B cell (primary cell): ENCODE results near the gene CTRL. TPM values are rescaled to one million over a fixed set of nuclear protein-coding genes. Genes with fewer than 3 reads are reported as not detected.

ENCODE experiments used
- ATAC-seq: fragments of 200-7000 bp; cut with Tn5 transposase; one replicate; pipeline ENCODE4 v1.10.0; 2021; ENCODE audit warnings: low read depth, mild to moderate bottlenecking, moderate number of reproducible peaks, moderate library complexity
- CTCF ChIA-PET: fragments of 350-600 bp; sonication (Branson Sonifier 250); formaldehyde crosslinking; loops from one replicate; lab custom pipeline; 2021; ENCODE audit warnings: antibody characterized with exemption, inconsistent platforms; lab: Charles Lee
- POLR2A ChIA-PET: fragments of 350-600 bp; sonication (Branson Sonifier 250); formaldehyde crosslinking; loops from one replicate; lab custom pipeline; 2021; ENCODE audit warnings: antibody characterized with exemption; lab: Charles Lee
- DNase-seq: peaks from one replicate; pipeline ENCODE4 v3.0.0; 2013
- H2AFZ ChIP-seq: 2 replicates; pipeline ENCODE4 v1.6.1; 2012; ENCODE audit warnings: mild to moderate bottlenecking, low read depth, low read length; ENCODE audit not compliant: insufficient read depth, poor library complexity, severe bottlenecking
- H3K27ac ChIP-seq, 2 donors: 1 replicate in 1 of 2; 2 replicates in 1 of 2; pipeline ENCODE4 v1.5.1; 2012 to 2013; ENCODE audit warnings: low read length in 2 of 2, mild to moderate bottlenecking in 2 of 2, moderate library complexity in 1 of 2
- H3K27me3 ChIP-seq, 4 experiments: fragments of 200-600 bp in 1 of 4; sonication (generic) in 1 of 4; replicated peaks in 1 of 4; 1 replicate in 2 of 4; 2 replicates in 2 of 4; pipeline versions ENCODE4 v1.6.1 to v1.7.0; 2013 to 2016; ENCODE audit warnings: low read length in 3 of 4, mild to moderate bottlenecking in 2 of 4, mixed read lengths in 1 of 4, moderate library complexity in 1 of 4; ENCODE audit not compliant: insufficient read depth in 4 of 4, control insufficient read depth in 3 of 4; ENCODE audit errors: control extremely low read depth in 1 of 4
- H3K36me3 ChIP-seq, 2 experiments: replicated peaks in 1 of 2; 1 replicate in 1 of 2; 2 replicates in 1 of 2; pipeline versions ENCODE4 v1.6.1 to v1.7.1; 2013; ENCODE audit warnings: low read length in 1 of 2; ENCODE audit not compliant: insufficient read depth in 2 of 2, control insufficient read depth in 1 of 2; ENCODE audit errors: control extremely low read depth in 1 of 2, extremely low read depth in 1 of 2
- H3K4me1 ChIP-seq, 2 donors: fragments of 200-600 bp in 1 of 2; sonication (generic) in 1 of 2; 1 replicate in 1 of 2; 2 replicates in 1 of 2; pipeline versions ENCODE4 v1.5.1 to v1.6.1; 2013 to 2017; ENCODE audit warnings: low read length in 2 of 2; ENCODE audit not compliant: control insufficient read depth in 2 of 2, insufficient read depth in 2 of 2
- H3K4me2 ChIP-seq: replicated peaks from 2 replicates; pipeline ENCODE3; 2012; ENCODE audit warnings: mild to moderate bottlenecking, low read depth, low read length; ENCODE audit not compliant: poor library complexity, severe bottlenecking
- H3K4me3 ChIP-seq, 5 experiments: fragments of 200-600 bp in 1 of 5; sonication (generic) in 1 of 5; 1 replicate in 3 of 5; 2 replicates in 2 of 5; pipeline versions ENCODE4 v1.5.1 to v1.7.0; 2011 to 2016; ENCODE audit warnings: low read length in 4 of 5, mild to moderate bottlenecking in 4 of 5, low read depth in 2 of 5, control low read depth in 1 of 5, moderate library complexity in 1 of 5; ENCODE audit not compliant: insufficient read depth in 1 of 5; ENCODE audit errors: control extremely low read depth in 1 of 5, extremely low read depth in 1 of 5
- H3K79me2 ChIP-seq: fragments of 200-600 bp; sonication (generic); one replicate; pipeline ENCODE4 v1.6.0; 2016; ENCODE audit warnings: low read length; ENCODE audit not compliant: control insufficient read depth, insufficient read depth
- H3K9ac ChIP-seq: fragments of 200-600 bp; sonication (generic); 2 replicates; pipeline ENCODE4 v1.6.1; 2017; ENCODE audit warnings: mild to moderate bottlenecking, low read length, moderate library complexity
- H3K9me3 ChIP-seq, 3 donors: one replicate each; pipeline versions ENCODE4 v1.6.1 to v1.7.1; 2013; ENCODE audit warnings: low read length in 2 of 3; ENCODE audit not compliant: control insufficient read depth in 2 of 3, insufficient read depth in 1 of 3; ENCODE audit errors: control extremely low read depth in 1 of 3
- H4K20me1 ChIP-seq: 2 replicates; pipeline ENCODE4 v1.6.0; 2012; ENCODE audit warnings: mild to moderate bottlenecking, low read length; ENCODE audit not compliant: insufficient read depth, control insufficient read depth, poor library complexity, severe bottlenecking
- H3K27ac Mint-ChIP-seq: one replicate; pipeline ENCODE4 v1.8.0; 2021; ENCODE audit warnings: mixed read lengths
- H3K27me3 Mint-ChIP-seq: one replicate; pipeline ENCODE4 v1.8.0; 2021; ENCODE audit warnings: mixed read lengths
- H3K4me1 Mint-ChIP-seq: one replicate; pipeline ENCODE4 v1.8.0; 2021; ENCODE audit warnings: mixed read lengths
- H3K4me3 Mint-ChIP-seq: one replicate; pipeline ENCODE4 v1.8.0; 2021; ENCODE audit warnings: mixed read lengths
- H3K9me3 Mint-ChIP-seq: one replicate; pipeline ENCODE4 v1.8.0; 2022; ENCODE audit warnings: mixed read lengths; ENCODE audit not compliant: insufficient read depth
- CTCF ChIP-seq: fragments of 200-600 bp; IDR thresholded peaks from one replicate; pipeline ENCODE4 v1.8.0; 2022; ENCODE audit warnings: antibody characterized with exemption, mild to moderate bottlenecking
- EZH2 ChIP-seq: IDR thresholded peaks from 2 replicates; pipeline ENCODE4 v1.6.1; 2012; ENCODE audit warnings: borderline replicate concordance, low read depth, mild to moderate bottlenecking, moderate library complexity, low read length; ENCODE audit not compliant: insufficient read depth, poor library complexity, severe bottlenecking
- WGBS: methylation state at CpG from one replicate; pipeline ENCODE4 v1.1.5; 2013; ENCODE audit warnings: missing lambda C conversion rate; ENCODE audit not compliant: insufficient coverage; 5-methylcytosine and 5-hydroxymethylcytosine counted together
- intact Hi-C: fragments of 100-400 bp; cut with micrococcal nuclease; formaldehyde crosslinking; loops from one replicate; pipeline ENCODE4 v1.10.0; 2022
- polyA plus RNA-seq: library from polyadenylated mRNA; depleted of rRNA; stranded (reverse); fragments of >200 nt; gene quantifications from 2 replicates; pipeline ENCODE4 v1.2.3, GENCODE V29; 2012
- total RNA-seq, 2 donors: library from RNA; stranded (reverse); fragments of 120-200 nt in 1 of 2; gene quantifications; 1 replicate in 1 of 2; 2 replicates in 1 of 2; pipeline versions ENCODE4 v1.2.3 to v1.2.4, GENCODE V29; 2013 to 2022

Gene CTRL
- total and polyA plus RNA-seq, 2 donors (not counting 1 experiment from before 2014, with no cell fraction given), result 5.8 to 19.0 TPM

- H3K36me3 ChIP-seq, result peaks cover 0 to 20% of the 10 kb centered on the region in 2 experiments
- no peak overlapping the region for H3K27ac Mint-ChIP-seq
- H3K4me1 Mint-ChIP-seq, result no peaks in the 10 kb centered on the region
- H3K27me3 ChIP-seq, result no peaks in the 10 kb centered on the region
- H3K27ac ChIP-seq, result no peak overlapping the region
- no peak for TF ChIP-seq EZH2
- TF ChIP-seq CTCF, result no peak
- no peak for DNase-seq
- H3K27me3 Mint-ChIP-seq, result no peaks in the 10 kb centered on the region
- H3K79me2 ChIP-seq, result peaks cover 12% of the 10 kb centered on the region
- POLR2A ChIA-PET, result no interaction called here
- H3K4me3 Mint-ChIP-seq, result no peak overlapping the region
- no peaks in the 10 kb centered on the region for H3K9me3 Mint-ChIP-seq
- no peak overlapping the region for H2AFZ ChIP-seq
- H3K9me3 ChIP-seq, result no peaks in the 10 kb centered on the region
- H3K9ac ChIP-seq, result no peak overlapping the region
- 95% methylated on average over 8 of the region's 9 CpGs for WGBS
- intact Hi-C loops, result no loop called here
- ATAC-seq, result no peak
- H4K20me1 ChIP-seq, result no peaks in the 10 kb centered on the region
- CTCF ChIA-PET, result no interaction called here
- no peaks in the 10 kb centered on the region for H3K4me1 ChIP-seq
- H3K4me3 ChIP-seq, result no peak overlapping the region
- H3K4me2 ChIP-seq, result no peak overlapping the region
These were observed 26.0 kb upstream of the CTRL start for GRCh38 chr16:67957622-67958021.

- ATAC-seq, result no peak
- Mint-ChIP-seq H3K9me3 (no peaks in the 10 kb centered on the region), H3K27ac (no peak overlapping the region), H3K4me1 (no peaks in the 10 kb centered on the region), H3K4me3 (no peak overlapping the region), H3K27me3 (no peaks in the 10 kb centered on the region)
- Histone ChIP-seq H3K9ac (no peak overlapping the region), H3K27me3 (no peaks in the 10 kb centered on the region), H3K4me2 (no peak overlapping the region), H3K9me3 (no peaks in the 10 kb centered on the region), H3K4me3 (no peak overlapping the region), H3K27ac (no peak overlapping the region), H2AFZ (no peak overlapping the region), H3K36me3 (peaks cover 0 to 10% of the 10 kb centered on the region in 2 experiments), H3K4me1 (no peaks in the 10 kb centered on the region), H4K20me1 (no peaks in the 10 kb centered on the region), H3K79me2 (no peaks in the 10 kb centered on the region)
- WGBS, result 100% methylated on average over 10 of the region's 10 CpGs
- ChIA-PET POLR2A (no interaction called here), CTCF (interaction anchor here (1.6 kb wide), 1 partner anchor 19 kb away, joined by 4 read pairs; no protein-coding TSS in a partner anchor)
- intact Hi-C loops, result no loop called here
- DNase-seq, result no peak
- TF ChIP-seq CTCF, result no peak
- no peak for TF ChIP-seq EZH2
These were observed 22.9 kb upstream of the CTRL start for GRCh38 chr16:67954421-67955196.
